HG03457 (cell line): ENCODE measurements around the gene CNTN5.

Source experiments
- ATAC-seq: cut with Tn5 transposase; IDR thresholded peaks from one replicate; pipeline ENCODE4 v1.9.1; 2021; ENCODE audit warnings: moderate number of reproducible peaks; ENCODE audit not compliant: unreplicated experiment

The CNTN5 gene

GRCh38 chr11:99887481-99887880 is 866.7 kb downstream of the CNTN5 start:
- no peak for ATAC-seq

GRCh38 chr11:99893811-99894210 is 873.1 kb downstream of the CNTN5 start:
- ATAC-seq, result no peak

GRCh38 chr11:99901175-99901574 is 880.4 kb downstream of the CNTN5 start:
- ATAC-seq, result no peak

GRCh38 chr11:99911116-99911515 is 890.4 kb downstream of the CNTN5 start:
- no peak for ATAC-seq

DNA sequence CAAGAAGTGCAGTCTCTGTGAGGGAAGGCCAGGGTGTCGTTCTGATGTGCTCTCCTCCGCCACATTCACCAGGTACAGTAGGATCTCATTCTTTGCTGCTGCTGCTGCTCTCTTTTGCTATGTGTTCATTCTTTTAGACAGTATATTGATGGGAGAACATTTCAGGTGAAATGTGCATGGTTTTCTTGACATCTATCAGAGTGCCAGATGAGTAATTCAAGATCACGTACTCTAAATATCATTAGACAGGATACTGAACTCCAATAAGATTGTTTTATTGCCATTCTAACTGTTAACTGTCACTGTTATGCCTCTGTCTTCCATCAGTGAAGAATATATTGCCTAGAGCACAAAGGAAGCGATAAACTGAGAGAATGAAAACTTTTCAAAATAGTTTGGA is 895.3 kb downstream of the CNTN5 start:
- ATAC-seq, result no peak

DNA sequence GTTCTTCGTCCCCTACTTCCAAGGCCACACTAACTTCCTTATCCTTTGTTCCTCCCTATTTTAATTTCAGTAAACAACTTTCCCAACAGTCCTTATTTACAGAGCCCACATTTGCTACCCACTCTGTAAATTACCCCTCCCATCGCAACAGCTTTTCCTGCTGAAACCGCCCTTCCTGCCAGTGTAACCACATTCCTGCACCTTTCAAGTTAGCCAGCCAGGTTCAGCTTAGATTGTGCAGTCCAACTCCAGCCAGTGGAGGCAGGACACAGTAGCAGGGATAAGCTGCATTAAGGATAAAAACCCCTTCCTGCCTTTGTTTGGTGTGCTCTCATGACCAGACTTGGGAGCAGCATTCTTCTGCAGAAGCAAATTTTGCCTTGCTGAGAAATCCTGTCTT is 898.0 kb downstream of the CNTN5 start:
- ATAC-seq, result no peak

- no peak for ATAC-seq
These were observed 900.2 kb downstream of the CNTN5 start for GRCh38 chr11:99920956-99921355.

DNA sequence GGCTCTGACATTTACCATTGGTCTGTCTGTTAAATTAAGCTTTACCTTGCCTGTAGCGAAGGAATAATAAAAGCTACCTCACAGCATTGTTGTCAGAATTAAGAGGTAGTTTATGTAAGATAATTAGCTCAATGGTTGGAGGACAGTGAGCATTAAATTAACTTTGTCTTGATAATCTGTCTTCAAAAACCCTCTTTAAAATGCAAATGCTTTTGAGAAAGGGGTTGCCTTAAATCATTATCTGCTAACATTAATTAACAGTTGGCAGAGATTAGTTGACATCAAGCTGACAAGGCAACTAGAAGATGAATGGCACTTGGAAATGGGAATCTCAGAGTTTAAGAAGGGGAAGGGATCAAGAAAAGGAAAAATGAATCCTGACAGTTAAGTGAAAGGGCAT is 905.2 kb downstream of the CNTN5 start:
- no peak for ATAC-seq

- no peak for ATAC-seq
These were observed 911.9 kb downstream of the CNTN5 start for GRCh38 chr11:99932684-99933083.

DNA sequence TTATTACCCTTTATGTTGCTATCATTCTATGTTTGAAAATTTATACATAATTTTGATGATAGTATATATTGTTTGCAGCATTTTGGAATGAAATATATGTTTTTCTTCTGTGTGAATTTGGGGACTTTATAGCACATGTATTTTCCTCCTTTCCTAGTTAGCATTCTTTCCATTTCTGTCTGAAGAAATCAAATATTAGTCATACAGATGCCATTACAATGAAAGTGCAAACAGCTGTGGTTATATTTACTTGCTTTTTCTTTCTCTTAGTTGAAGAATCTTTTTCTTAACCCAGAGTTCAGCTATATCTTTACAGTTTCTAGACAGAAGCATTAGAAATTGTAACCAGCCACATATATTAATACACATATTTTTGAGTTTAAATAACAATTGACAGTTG is 913.3 kb downstream of the CNTN5 start:
- ATAC-seq, result no peak

DNA sequence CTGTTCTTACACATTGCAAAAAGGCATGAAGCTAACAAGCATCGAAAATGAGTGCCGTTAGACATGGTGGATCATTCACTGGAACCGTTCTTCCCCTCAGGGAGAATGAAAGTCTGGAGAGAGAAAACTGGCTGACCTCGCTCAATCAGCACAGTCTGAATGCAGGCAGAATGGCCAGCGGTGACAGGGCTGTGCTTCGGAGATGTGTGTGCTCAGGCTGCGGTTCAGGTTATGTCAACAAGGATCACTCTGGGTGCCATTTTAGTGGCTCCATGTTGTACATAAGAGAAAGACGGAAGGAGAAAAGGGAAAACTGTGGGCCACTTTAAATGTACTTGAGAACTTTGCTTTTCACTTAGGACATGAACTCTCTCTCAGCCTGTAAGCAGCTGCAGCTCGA is 916.6 kb downstream of the CNTN5 start:
- ATAC-seq, result no peak

- ATAC-seq, result no peak
These were observed 932.1 kb downstream of the CNTN5 start for GRCh38 chr11:99952816-99953215.

GRCh38 chr11:99960536-99960935 is 939.8 kb downstream of the CNTN5 start:
- no peak for ATAC-seq

GRCh38 chr11:99968336-99968735 is 947.6 kb downstream of the CNTN5 start:
- no peak for ATAC-seq

- ATAC-seq, result no peak
These were observed 953.2 kb downstream of the CNTN5 start for GRCh38 chr11:99973993-99974392.

DNA sequence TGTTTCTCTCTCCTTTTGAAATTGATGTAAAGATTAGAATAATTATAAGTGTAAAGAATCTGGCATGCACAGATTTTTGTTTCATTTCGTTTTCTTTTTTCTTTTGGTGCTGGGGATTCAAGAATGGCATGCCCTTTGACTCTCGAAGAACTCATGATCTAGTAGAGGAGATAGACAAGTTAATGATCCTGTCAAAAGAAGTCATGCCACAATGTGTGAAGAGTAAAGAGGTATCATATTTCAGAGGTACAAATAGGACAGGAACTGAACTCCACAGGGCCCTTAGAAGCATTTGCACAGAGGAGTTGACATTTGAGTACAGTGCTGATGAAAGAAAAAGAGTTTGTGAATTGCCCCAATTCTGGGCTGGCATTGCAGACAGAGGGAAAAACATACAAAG is 958.3 kb downstream of the CNTN5 start:
- ATAC-seq, result no peak

- no peak for ATAC-seq
These were observed 967.2 kb downstream of the CNTN5 start for GRCh38 chr11:99987821-99988470.

- ATAC-seq, result no peak
These were observed 967.7 kb downstream of the CNTN5 start for GRCh38 chr11:99988471-99988837.

- no peak for ATAC-seq
These were observed 983.2 kb downstream of the CNTN5 start for GRCh38 chr11:100003985-100004384.

GRCh38 chr11:100004541-100004940 is 983.8 kb downstream of the CNTN5 start:
- no peak for ATAC-seq

GRCh38 chr11:100008417-100008816 is 987.7 kb downstream of the CNTN5 start:
- ATAC-seq, result no peak

DNA sequence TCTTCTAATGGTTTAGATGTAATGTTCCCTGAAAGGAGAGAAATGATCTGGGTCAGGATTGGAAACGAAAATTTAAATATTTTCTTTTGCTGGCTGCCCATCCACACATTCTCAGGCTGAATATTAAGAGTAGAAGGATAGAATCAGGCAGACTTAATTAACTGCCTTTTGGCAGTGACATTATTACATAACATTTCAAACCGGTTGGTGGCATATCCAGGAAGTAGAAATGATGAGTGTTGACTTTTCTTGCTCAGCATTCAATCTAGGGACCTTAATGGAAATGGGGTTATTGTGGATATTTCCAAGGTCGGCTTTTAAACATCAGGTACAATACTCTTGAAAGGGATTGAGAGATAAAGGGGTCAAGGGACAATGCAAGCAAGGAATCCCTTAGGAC is 989.0 kb downstream of the CNTN5 start:
- ATAC-seq, result no peak

- ATAC-seq, result no peak
These were observed 989.6 kb downstream of the CNTN5 start for GRCh38 chr11:100010393-100010792.
